Sigmoid colon (tissue), 7 donors: ENCODE data around the gene UCHL1. TPM values are rescaled to one million over a fixed set of nuclear protein-coding genes. Genes with fewer than 3 reads are reported as not detected.

Source experiments
- DNase-seq: peaks from one replicate; pipeline ENCODE4 v3.0.0-alpha.2; 2019
- H3K27ac ChIP-seq, 4 donors: fragments of 200-600 bp; sonication (generic); one replicate each; pipeline ENCODE4 v1.5.1; 2016 to 2019; ENCODE audit warnings: mild to moderate bottlenecking in 1 of 4
- H3K27me3 ChIP-seq, 3 donors: fragments of 200-600 bp; sonication (generic); one replicate each; pipeline ENCODE4 v1.5.1; 2019; ENCODE audit warnings: mild to moderate bottlenecking in 1 of 3
- H3K36me3 ChIP-seq, 4 donors: fragments of 200-600 bp; sonication (generic); one replicate each; pipeline ENCODE4 v1.5.1; 2016 to 2019
- H3K4me1 ChIP-seq, 4 donors: fragments of 200-600 bp; sonication (generic); one replicate each; pipeline ENCODE4 v1.5.1; 2017 to 2019
- H3K4me3 ChIP-seq, 4 donors: fragments of 200-600 bp; sonication (generic); one replicate each; pipeline ENCODE4 v1.5.1; 2017 to 2019; ENCODE audit warnings: mild to moderate bottlenecking in 2 of 4, moderate library complexity in 1 of 4
- H3K9me3 ChIP-seq, 4 donors: fragments of 200-600 bp in 3 of 4; sonication (generic) in 3 of 4; one replicate each; pipeline versions ENCODE4 v1.5.1 to v1.6.1; 2013 to 2019
- EP300 ChIP-seq, 4 donors: sonication (generic); formaldehyde crosslinking; IDR thresholded peaks; one replicate each; pipeline ENCODE4 v1.6.1; 2017; ENCODE audit warnings: antibody characterized with exemption in 4 of 4
- POLR2A ChIP-seq, 2 donors: fragments of 450-650 bp; IDR thresholded peaks; one replicate each; pipeline ENCODE4 v1.6.1; 2016; ENCODE audit warnings: antibody characterized with exemption in 2 of 2, mild to moderate bottlenecking in 2 of 2, moderate library complexity in 2 of 2
- POLR2AphosphoS5 ChIP-seq, 4 donors: sonication (generic); formaldehyde crosslinking; IDR thresholded peaks; one replicate each; pipeline ENCODE4 v1.6.1; 2017; ENCODE audit warnings: antibody characterized with exemption in 4 of 4
- WGBS, 2 donors: extraction: QIAGEN DNeasy Blood & Tissue Kit; methylation state at CpG; one replicate each; pipeline ENCODE4 v1.1.7; 2013; 5-methylcytosine and 5-hydroxymethylcytosine counted together
- intact Hi-C: fragments of 100-400 bp; cut with DNase I; formaldehyde crosslinking; loops from one replicate; pipeline ENCODE4 v1.15.1; 2023
- polyA plus RNA-seq, 3 donors: library from polyadenylated mRNA; stranded (reverse); fragments of 200-250 nt; gene quantifications; one replicate each; pipeline ENCODE4 v1.2.3, GENCODE V29; 2013
- total RNA-seq, 4 donors: library from RNA; depleted of rRNA; stranded (reverse); fragments of >200 nt; gene quantifications; one replicate each; pipeline ENCODE4 v1.1.0, GENCODE V29; 2016
- TF ChIP-seq, protein P1 (sequence below), 4 experiments: fragments of 450-650 bp in 3 of 4; fragments of 200-600 bp in 1 of 4; IDR thresholded peaks; one replicate each; pipeline ENCODE4 v1.5.1; 2016 to 2019; ENCODE audit warnings: antibody characterized with exemption in 4 of 4, mild to moderate bottlenecking in 3 of 4, moderate library complexity in 2 of 4
- donor health status: healthy with polysubstance abuse.
- donor health status: Bipolar disorder and iron deficiency.
- donor health status: healthy.

Gene UCHL1
- total and polyA plus RNA-seq, 7 donors = 11.4 to 247 (median 108) TPM; not detected in 1

DNA sequence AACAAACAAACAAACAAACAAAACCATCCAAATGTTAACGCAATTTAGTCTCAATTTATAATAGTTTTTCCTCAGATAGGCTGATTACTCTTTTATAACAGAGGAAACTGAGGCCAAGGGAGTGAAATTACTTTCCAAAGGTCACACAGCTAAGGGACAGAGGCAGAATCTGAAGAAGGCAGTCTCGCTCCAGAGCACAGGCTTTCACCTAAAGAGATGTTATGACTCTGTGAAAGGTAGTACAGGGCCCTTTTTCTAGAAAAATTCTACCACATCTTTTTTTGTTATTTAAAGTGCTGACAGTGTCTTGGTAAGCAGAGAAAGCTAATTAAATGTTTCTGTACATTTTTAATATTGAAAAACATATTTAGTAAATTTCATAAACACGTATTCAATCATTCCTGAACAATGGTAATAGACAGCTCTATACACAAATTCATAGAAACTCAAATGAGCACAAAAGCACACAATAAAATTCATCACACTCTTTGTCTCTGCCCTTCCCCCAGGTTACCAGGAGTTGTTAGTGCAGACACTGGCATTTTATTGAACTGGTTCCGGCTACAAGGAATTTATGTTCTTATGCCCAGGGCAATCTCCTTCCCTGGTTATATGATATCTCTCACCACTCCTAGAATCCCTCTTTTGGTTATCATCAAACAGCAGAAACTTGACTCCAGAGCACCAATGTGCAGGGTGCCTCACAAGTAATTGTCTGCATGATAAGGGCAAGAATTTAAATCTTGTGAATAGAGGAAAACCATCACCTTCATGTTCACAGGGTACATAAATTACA lies 34.7 kb upstream of the UCHL1 start:
- intact Hi-C loops = no loop called here
- Histone ChIP-seq H3K27ac (no peak overlapping the region), H3K9me3 (no peaks in the 10 kb centered on the region), H3K27me3 (no peaks in the 10 kb centered on the region), H3K4me3 (no peak overlapping the region), H3K36me3 (no peaks in the 10 kb centered on the region), H3K4me1 (peaks cover 0 to under 1% (median 0%) of the 10 kb centered on the region in 4 donors)
- WGBS, 2 donors = 16 to 58% methylated on average over 4 of the region's 4 CpGs
- TF ChIP-seq, protein P1, sequence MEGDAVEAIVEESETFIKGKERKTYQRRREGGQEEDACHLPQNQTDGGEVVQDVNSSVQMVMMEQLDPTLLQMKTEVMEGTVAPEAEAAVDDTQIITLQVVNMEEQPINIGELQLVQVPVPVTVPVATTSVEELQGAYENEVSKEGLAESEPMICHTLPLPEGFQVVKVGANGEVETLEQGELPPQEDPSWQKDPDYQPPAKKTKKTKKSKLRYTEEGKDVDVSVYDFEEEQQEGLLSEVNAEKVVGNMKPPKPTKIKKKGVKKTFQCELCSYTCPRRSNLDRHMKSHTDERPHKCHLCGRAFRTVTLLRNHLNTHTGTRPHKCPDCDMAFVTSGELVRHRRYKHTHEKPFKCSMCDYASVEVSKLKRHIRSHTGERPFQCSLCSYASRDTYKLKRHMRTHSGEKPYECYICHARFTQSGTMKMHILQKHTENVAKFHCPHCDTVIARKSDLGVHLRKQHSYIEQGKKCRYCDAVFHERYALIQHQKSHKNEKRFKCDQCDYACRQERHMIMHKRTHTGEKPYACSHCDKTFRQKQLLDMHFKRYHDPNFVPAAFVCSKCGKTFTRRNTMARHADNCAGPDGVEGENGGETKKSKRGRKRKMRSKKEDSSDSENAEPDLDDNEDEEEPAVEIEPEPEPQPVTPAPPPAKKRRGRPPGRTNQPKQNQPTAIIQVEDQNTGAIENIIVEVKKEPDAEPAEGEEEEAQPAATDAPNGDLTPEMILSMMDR (IDR thresholded peaks at IDR 0.05) = no peak
- TF ChIP-seq POLR2A (IDR thresholded peaks at IDR 0.05) (no peak), EP300 (IDR thresholded peaks at IDR 0.05) (no peak), POLR2AphosphoS5 (IDR thresholded peaks at IDR 0.05) (no peak)
- DNase-seq = no peak

- H3K27me3 ChIP-seq = no peaks in the 10 kb centered on the region
- H3K27ac ChIP-seq = no peak overlapping the region
- H3K4me3 ChIP-seq = no peak overlapping the region
- H3K9me3 ChIP-seq = no peaks in the 10 kb centered on the region
- H3K36me3 ChIP-seq = no peaks in the 10 kb centered on the region
- 87% methylated on average over 4 of the region's 4 CpGs for WGBS, 2 donors
- intact Hi-C loops = no loop called here
- TF ChIP-seq POLR2AphosphoS5 (IDR thresholded peaks at IDR 0.05) = no peak
- TF ChIP-seq, protein P1 (IDR thresholded peaks at IDR 0.05) = no peak
- no peak for TF ChIP-seq POLR2A (IDR thresholded peaks at IDR 0.05)
- TF ChIP-seq EP300 (IDR thresholded peaks at IDR 0.05) = no peak
- DNase-seq = no peak
- H3K4me1 ChIP-seq = no peaks in the 10 kb centered on the region
Measured at GRCh38 chr4:41227902-41228301, 28.8 kb upstream of the UCHL1 start.

DNA sequence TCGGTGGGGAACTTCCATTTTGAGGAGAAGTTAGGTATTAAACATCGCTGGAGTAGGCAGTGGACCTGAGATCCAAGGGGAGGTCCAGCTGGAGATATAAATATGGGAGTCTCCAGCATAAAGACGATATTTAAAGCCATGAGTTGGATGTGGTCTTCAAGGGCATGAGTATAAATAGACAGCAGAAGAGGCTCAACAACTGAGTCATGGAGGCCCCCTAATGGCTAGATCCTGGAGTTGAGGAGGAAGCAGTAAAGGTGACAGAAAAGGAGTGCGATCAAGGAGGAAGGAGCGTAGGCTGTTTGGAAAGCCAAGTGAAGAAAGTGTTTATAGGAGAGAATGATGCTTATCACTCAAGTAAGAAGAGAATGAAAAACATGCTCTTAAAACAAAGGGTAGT lies 24.3 kb upstream of the UCHL1 start:
- Histone ChIP-seq H3K4me1 (no peaks in the 10 kb centered on the region), H3K9me3 (no peaks in the 10 kb centered on the region), H3K27ac (no peak overlapping the region), H3K4me3 (no peak overlapping the region), H3K27me3 (no peaks in the 10 kb centered on the region), H3K36me3 (no peaks in the 10 kb centered on the region)
- intact Hi-C loops = no loop called here
- no peak for TF ChIP-seq POLR2A (IDR thresholded peaks at IDR 0.05)
- no peak for TF ChIP-seq POLR2AphosphoS5 (IDR thresholded peaks at IDR 0.05)
- TF ChIP-seq, protein P1 (IDR thresholded peaks at IDR 0.05) = no peak
- no peak for TF ChIP-seq EP300 (IDR thresholded peaks at IDR 0.05)
- 72 to 74% methylated on average over 5 of the region's 5 CpGs for WGBS, 2 donors
- DNase-seq = no peak

- Histone ChIP-seq H3K4me1 (no peaks in the 10 kb centered on the region), H3K27me3 (no peaks in the 10 kb centered on the region), H3K27ac (no peak overlapping the region), H3K9me3 (no peaks in the 10 kb centered on the region), H3K36me3 (no peaks in the 10 kb centered on the region), H3K4me3 (no peak overlapping the region)
- intact Hi-C loops = no loop called here
- 89 to 92% methylated on average over 3 of the region's 3 CpGs for WGBS, 2 donors
- no peak for TF ChIP-seq POLR2AphosphoS5 (IDR thresholded peaks at IDR 0.05)
- TF ChIP-seq POLR2A (IDR thresholded peaks at IDR 0.05) = no peak
- TF ChIP-seq, protein P1 (IDR thresholded peaks at IDR 0.05) = no peak
- no peak for TF ChIP-seq EP300 (IDR thresholded peaks at IDR 0.05)
- no peak for DNase-seq
Measured at GRCh38 chr4:41232856-41233255, 23.9 kb upstream of the UCHL1 start.
